Measurements from ENCODE around the gene VCPKMT. TPM values are rescaled to one million over a fixed set of nuclear protein-coding genes. Genes with fewer than 3 reads are reported as not detected.
A peak's percentile ranks its signal among the peaks of the same experiment; 100 is the strongest.

The VCPKMT gene
- total and polyA plus RNA-seq, 12 donors, result 1.0 to 31.2 (median 8.3) TPM

DNA sequence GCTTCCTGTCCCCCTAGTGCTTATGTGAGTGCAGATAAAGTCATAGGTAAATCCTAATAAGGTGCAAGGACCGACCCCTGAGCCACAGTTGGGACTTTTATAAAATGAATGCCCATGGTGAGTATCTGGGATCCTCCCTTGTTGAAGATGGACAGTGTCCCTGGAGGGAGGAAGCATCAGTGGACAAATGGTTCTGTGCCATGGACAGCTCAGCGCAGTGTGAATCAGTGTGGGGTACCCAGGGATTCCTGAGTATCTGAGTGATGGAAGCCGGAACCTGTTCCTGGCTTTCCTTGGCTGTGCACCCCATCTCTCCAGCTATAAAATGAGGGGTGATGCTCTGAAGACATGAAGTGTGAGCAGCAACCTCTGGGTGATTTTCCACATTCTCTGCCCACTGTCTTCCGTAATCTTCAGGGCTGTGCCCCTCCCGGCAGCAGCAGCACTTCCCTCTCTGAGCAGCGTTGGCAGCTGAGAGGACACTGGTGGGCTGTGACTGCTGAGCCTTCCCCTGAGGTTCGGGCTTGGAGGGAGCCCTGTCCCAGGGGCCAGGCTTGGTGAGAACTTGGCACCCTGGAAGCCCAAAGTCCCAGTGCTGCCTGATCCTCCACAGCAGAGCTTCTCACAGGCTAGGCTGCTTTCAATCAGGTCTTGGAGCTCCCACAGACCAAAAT is 25.0 kb downstream of the VCPKMT start:
- TF ChIP-seq CTCF (IDR thresholded peaks at IDR 0.05), result no peak
- no peak for TF ChIP-seq POLR2A (IDR thresholded peaks at IDR 0.05)
- Histone ChIP-seq H3K4me1 (replicated peaks in 1 of 2) (peaks cover 8 to 15% of the 10 kb centered on the region in 2 donors), H3K4me3 (no peak overlapping the region), H3K9me3 (replicated peaks in 1 of 3) (no peaks in the 10 kb centered on the region), H3K27me3 (no peaks in the 10 kb centered on the region), H3K36me3 (replicated peaks in 1 of 2) (no peaks in the 10 kb centered on the region), H3K27ac (no peak overlapping the region)
- intact Hi-C loops (cut with DNase I), result no loop called here
- no peak for DNase-seq
- 60 to 88% (median 85%) methylated on average over 3 to 7 of the region's 7 CpGs for WGBS, 4 donors

DNA sequence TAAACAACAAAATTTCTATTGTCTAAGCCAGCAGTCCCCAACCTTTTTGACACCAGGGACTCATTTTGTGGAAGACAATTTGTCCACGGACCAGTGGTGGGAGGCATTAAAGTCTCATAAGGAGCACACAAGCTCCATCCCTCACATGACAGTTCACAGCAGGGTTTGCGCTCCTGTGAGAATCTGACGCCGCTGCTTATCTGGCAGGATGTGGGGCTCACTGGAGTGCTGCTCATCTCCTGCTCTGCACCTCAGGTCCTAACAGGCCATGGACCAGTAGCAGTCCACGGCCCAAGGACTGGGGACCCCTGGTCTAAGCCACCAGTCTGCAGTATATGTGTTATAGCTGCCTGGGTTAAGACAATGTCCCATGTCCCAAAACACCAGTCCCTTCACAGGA is 27.2 kb downstream of the VCPKMT start:
- Histone ChIP-seq H3K27me3 (no peaks in the 10 kb centered on the region), H3K27ac (no peak overlapping the region), H3K36me3 (replicated peaks in 1 of 2) (no peaks in the 10 kb centered on the region), H3K4me1 (replicated peaks in 1 of 2) (peaks cover 8 to 18% of the 10 kb centered on the region in 2 donors), H3K4me3 (no peak overlapping the region), H3K9me3 (replicated peaks in 1 of 3) (no peaks in the 10 kb centered on the region)
- intact Hi-C loops (cut with DNase I), result no loop called here
- DNase-seq, result no peak
- TF ChIP-seq CTCF (IDR thresholded peaks at IDR 0.05) (no peak), POLR2A (IDR thresholded peaks at IDR 0.05) (no peak)
- WGBS, 4 donors, result 80 to 95% (median 94%) methylated on average over 1 to 5 of the region's 5 CpGs

DNA sequence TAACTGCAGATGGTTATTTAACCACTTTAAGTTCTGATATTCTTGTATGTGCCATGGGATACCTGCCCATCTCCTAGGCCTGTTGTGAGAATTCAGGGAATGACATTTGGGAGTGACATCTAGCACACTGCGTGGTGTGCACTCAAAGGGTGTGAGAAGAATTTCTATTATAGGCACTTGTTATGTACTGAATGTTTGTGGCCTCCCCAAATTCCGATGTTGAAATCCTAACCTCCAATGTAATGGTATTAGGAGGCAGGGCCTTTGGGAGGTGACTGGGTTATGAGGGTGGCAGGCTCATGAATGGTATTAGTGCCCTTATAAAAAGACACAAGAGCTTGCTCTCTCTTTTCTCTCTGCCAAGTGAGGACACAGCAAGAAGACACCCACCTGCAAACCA is 27.6 kb downstream of the VCPKMT start:
- TF ChIP-seq POLR2A (IDR thresholded peaks at IDR 0.05), result no peak
- no peak for TF ChIP-seq CTCF (IDR thresholded peaks at IDR 0.05)
- intact Hi-C loops (cut with DNase I), result no loop called here
- H3K27me3 ChIP-seq, result no peaks in the 10 kb centered on the region
- H3K36me3 ChIP-seq (replicated peaks in 1 of 2), result no peaks in the 10 kb centered on the region
- DNase-seq, result no peak
- H3K4me3 ChIP-seq, result no peak overlapping the region
- no peak overlapping the region for H3K27ac ChIP-seq
- no peaks in the 10 kb centered on the region for H3K9me3 ChIP-seq (replicated peaks in 1 of 3)
- H3K4me1 ChIP-seq (replicated peaks in 1 of 2), result peaks cover 8 to 18% of the 10 kb centered on the region in 2 donors
- WGBS, 4 donors, result 43 to 86% (median 65%) methylated on average over 2 of the region's 2 CpGs

DNA sequence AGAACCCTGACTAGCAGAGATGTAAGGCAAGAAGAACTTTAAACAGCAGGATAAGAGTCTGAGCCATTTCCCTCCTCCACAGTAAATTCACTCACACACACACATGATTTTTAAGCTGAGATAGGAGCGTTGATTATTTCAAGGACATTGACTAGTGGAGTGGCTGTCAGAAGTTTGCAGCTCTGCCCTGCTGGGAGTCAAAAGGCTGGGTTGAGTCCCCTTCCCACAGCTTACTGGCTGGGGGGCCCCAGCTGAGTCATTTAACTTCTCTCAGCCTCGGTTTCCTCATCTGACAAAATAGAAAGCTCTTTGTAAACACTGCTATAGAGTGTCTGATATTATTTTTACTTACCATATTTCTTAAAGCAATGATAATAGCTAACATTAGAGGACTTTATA is 28.3 kb downstream of the VCPKMT start:
- H3K4me3 ChIP-seq, result no peak overlapping the region
- peaks cover 8 to 18% of the 10 kb centered on the region in 2 donors for H3K4me1 ChIP-seq (replicated peaks in 1 of 2)
- peak in 2 of 7 donors; percentile 24 to 34 for DNase-seq
- intact Hi-C loops (cut with DNase I), result no loop called here
- no peaks in the 10 kb centered on the region for H3K27me3 ChIP-seq
- H3K9me3 ChIP-seq (replicated peaks in 1 of 3), result no peaks in the 10 kb centered on the region
- no peaks in the 10 kb centered on the region for H3K36me3 ChIP-seq (replicated peaks in 1 of 2)
- TF ChIP-seq CTCF (IDR thresholded peaks at IDR 0.05), result no peak
- TF ChIP-seq POLR2A (IDR thresholded peaks at IDR 0.05), result no peak
- peak overlapping the region in 2 of 5 donors; percentile 17 to 24 for H3K27ac ChIP-seq
- WGBS, 4 donors, result 56 to 70% (median 66%) methylated on average over 2 of the region's 2 CpGs

All from adrenal gland (tissue), 12 donors.